Measurements from ENCODE around the gene PEX19.

The PEX19 gene

DNA sequence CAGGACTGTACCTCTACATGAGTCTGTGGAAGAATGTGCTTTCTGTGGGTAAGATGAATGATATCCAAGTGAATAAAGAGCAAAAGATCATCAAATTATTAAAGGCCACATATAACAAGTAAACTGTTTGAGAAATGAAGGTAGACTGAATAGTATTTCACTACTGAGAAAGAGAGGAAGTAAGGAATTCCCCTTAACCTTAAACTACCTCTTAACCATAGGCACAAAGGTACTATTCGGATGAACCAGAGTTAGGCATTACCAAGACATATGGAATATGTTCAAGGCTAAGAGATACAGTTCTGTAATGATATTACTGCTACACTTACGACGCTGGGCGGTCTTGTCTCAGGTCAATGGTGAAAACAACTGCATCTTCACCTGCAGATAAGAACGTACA is 48.1 kb downstream of the PEX19 start:
- TF ChIP-seq MAX (IDR thresholded peaks at IDR 0.05): no peak
- TF ChIP-seq, protein P1, sequence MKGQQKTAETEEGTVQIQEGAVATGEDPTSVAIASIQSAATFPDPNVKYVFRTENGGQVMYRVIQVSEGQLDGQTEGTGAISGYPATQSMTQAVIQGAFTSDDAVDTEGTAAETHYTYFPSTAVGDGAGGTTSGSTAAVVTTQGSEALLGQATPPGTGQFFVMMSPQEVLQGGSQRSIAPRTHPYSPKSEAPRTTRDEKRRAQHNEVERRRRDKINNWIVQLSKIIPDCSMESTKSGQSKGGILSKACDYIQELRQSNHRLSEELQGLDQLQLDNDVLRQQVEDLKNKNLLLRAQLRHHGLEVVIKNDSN (IDR thresholded peaks at IDR 0.05): no peak
- TF ChIP-seq FOXM1 (IDR thresholded peaks at IDR 0.05; ENCODE audit: borderline replicate concordance, low read depth): no peak
- TF ChIP-seq, protein P2, sequence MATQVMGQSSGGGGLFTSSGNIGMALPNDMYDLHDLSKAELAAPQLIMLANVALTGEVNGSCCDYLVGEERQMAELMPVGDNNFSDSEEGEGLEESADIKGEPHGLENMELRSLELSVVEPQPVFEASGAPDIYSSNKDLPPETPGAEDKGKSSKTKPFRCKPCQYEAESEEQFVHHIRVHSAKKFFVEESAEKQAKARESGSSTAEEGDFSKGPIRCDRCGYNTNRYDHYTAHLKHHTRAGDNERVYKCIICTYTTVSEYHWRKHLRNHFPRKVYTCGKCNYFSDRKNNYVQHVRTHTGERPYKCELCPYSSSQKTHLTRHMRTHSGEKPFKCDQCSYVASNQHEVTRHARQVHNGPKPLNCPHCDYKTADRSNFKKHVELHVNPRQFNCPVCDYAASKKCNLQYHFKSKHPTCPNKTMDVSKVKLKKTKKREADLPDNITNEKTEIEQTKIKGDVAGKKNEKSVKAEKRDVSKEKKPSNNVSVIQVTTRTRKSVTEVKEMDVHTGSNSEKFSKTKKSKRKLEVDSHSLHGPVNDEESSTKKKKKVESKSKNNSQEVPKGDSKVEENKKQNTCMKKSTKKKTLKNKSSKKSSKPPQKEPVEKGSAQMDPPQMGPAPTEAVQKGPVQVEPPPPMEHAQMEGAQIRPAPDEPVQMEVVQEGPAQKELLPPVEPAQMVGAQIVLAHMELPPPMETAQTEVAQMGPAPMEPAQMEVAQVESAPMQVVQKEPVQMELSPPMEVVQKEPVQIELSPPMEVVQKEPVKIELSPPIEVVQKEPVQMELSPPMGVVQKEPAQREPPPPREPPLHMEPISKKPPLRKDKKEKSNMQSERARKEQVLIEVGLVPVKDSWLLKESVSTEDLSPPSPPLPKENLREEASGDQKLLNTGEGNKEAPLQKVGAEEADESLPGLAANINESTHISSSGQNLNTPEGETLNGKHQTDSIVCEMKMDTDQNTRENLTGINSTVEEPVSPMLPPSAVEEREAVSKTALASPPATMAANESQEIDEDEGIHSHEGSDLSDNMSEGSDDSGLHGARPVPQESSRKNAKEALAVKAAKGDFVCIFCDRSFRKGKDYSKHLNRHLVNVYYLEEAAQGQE (IDR thresholded peaks at IDR 0.05; ENCODE audit: low read depth): no peak
- TF ChIP-seq CEBPB (IDR thresholded peaks at IDR 0.05): no peak
- no peak for TF ChIP-seq EGR1 (IDR thresholded peaks at IDR 0.05)
- TF ChIP-seq ZBTB7A (IDR thresholded peaks at IDR 0.05; ENCODE audit: low read depth): no peak
- no peak for TF ChIP-seq YY1 (IDR thresholded peaks at IDR 0.05; ENCODE audit: low read depth)
- TF ChIP-seq CREB1 (IDR thresholded peaks at IDR 0.05; ENCODE audit: low read depth): no peak
- TF ChIP-seq RAD21 (IDR thresholded peaks at IDR 0.05; ENCODE audit: low read depth): no peak
- TF ChIP-seq NFIC (IDR thresholded peaks at IDR 0.05): no peak
- TF ChIP-seq TAF1 (IDR thresholded peaks at IDR 0.05; ENCODE audit: low read depth): no peak
- TF ChIP-seq TEAD4 (IDR thresholded peaks at IDR 0.05): no peak

GRCh38 chr1:160232911-160233310 is 52.0 kb downstream of the PEX19 start:
- TF ChIP-seq MAX (IDR thresholded peaks at IDR 0.05) (no peak), EGR1 (IDR thresholded peaks at IDR 0.05) (no peak), EP300 (IDR thresholded peaks at IDR 0.05; ENCODE audit: borderline replicate concordance) (no peak), TEAD4 (IDR thresholded peaks at IDR 0.05) (no peak), CREB1 (IDR thresholded peaks at IDR 0.05; ENCODE audit: low read depth) (no peak), YY1 (IDR thresholded peaks at IDR 0.05; ENCODE audit: low read depth) (no peak), ZBTB7A (IDR thresholded peaks at IDR 0.05; ENCODE audit: low read depth) (no peak), TAF1 (IDR thresholded peaks at IDR 0.05; ENCODE audit: low read depth) (no peak), TCF12 (IDR thresholded peaks at IDR 0.05; ENCODE audit: low read depth) (no peak), FOXM1 (IDR thresholded peaks at IDR 0.05; ENCODE audit: borderline replicate concordance, low read depth) (no peak), NFIC (IDR thresholded peaks at IDR 0.05) (no peak)
- TF ChIP-seq, protein P1 (IDR thresholded peaks at IDR 0.05): no peak
- TF ChIP-seq, protein P2 (IDR thresholded peaks at IDR 0.05; ENCODE audit: low read depth): no peak

- TF ChIP-seq CEBPB (IDR thresholded peaks at IDR 0.05) (no peak), NFIC (IDR thresholded peaks at IDR 0.05) (0 out of 2 replicates have a peak, but pooled peaks have one; percentile 7)
Observed at GRCh38 chr1:160228431-160228830, 56.5 kb downstream of the PEX19 start.

GRCh38 chr1:160227561-160227960 is 57.4 kb downstream of the PEX19 start:
- TF ChIP-seq FOXM1 (IDR thresholded peaks at IDR 0.05; ENCODE audit: borderline replicate concordance, low read depth) (no peak), MAX (IDR thresholded peaks at IDR 0.05) (no peak), TAF1 (IDR thresholded peaks at IDR 0.05; ENCODE audit: low read depth) (no peak), TCF12 (IDR thresholded peaks at IDR 0.05; ENCODE audit: low read depth) (no peak), CEBPB (IDR thresholded peaks at IDR 0.05) (no peak), RAD21 (IDR thresholded peaks at IDR 0.05; ENCODE audit: low read depth) (no peak), CREB1 (IDR thresholded peaks at IDR 0.05; ENCODE audit: low read depth) (no peak), YY1 (IDR thresholded peaks at IDR 0.05; ENCODE audit: low read depth) (no peak), EGR1 (IDR thresholded peaks at IDR 0.05) (no peak), ZBTB7A (IDR thresholded peaks at IDR 0.05; ENCODE audit: low read depth) (no peak), TEAD4 (IDR thresholded peaks at IDR 0.05) (no peak)
- TF ChIP-seq, protein P2 (IDR thresholded peaks at IDR 0.05; ENCODE audit: low read depth): no peak
- TF ChIP-seq, protein P1 (IDR thresholded peaks at IDR 0.05): no peak
